HCT116 (cell line): ENCODE data around the gene ELAPOR1. TPM values are rescaled to one million over a fixed set of nuclear protein-coding genes. Genes with fewer than 3 reads are reported as not detected.

Experiments
- ATAC-seq: fragments of 200-7000 bp; cut with Tn5 transposase; 2 replicates; pipeline ENCODE4 v1.9.1; 2020; ENCODE audit warnings: mild to moderate bottlenecking, moderate library complexity
- BruUV-seq: library from RNA; stranded (reverse); fragments of 400-500 nt; replicated peaks from 2 replicates; lab custom pipeline; 2021; lab: Mats Ljungman, UMichigan
- CTCF ChIA-PET: fragments of 300-600 bp; sonication (Branson Sonifier 250); formaldehyde crosslinking; loops from one replicate; lab custom pipeline; 2021; ENCODE audit warnings: antibody characterized with exemption; lab: Charles Lee
- POLR2A ChIA-PET: fragments of 300-600, 350-600 bp; sonication (Branson Sonifier 250); formaldehyde crosslinking; loops from one replicate; lab custom pipeline; 2021; ENCODE audit warnings: antibody characterized with exemption; lab: Charles Lee
- RAD21 ChIA-PET, 2 experiments: fragments of 300-600 bp; sonication (Branson Sonifier 250); formaldehyde crosslinking; loops; one replicate each; lab custom pipeline; 2023; ENCODE audit warnings: low total read pairs in 2 of 2; ENCODE audit not compliant: uncharacterized antibody in 2 of 2, unreplicated experiment in 2 of 2, low non-redundant PET in 1 of 2; lab: Charles Lee
- DNase-seq: peaks from one replicate; pipeline ENCODE4 v3.0.0-alpha.2; 2010; ENCODE audit warnings: low read depth, low spot score
- H2AFZ ChIP-seq: fragments of 200-600 bp; shearing (Covaris generic), sonication (generic); 2 replicates; pipeline ENCODE4 v1.6.1; 2017; ENCODE audit warnings: low read depth, mixed run types, mixed read lengths, antibody characterized with exemption, low read length; ENCODE audit not compliant: poor library complexity, severe bottlenecking
- H3K27ac ChIP-seq: 2 replicates; pipeline ENCODE4 v1.5.1; 2012; ENCODE audit warnings: low read depth, low read length
- H3K27me3 ChIP-seq: fragments of 200-600 bp; sonication (generic); 2 replicates; pipeline ENCODE4 v1.6.1; 2016; ENCODE audit warnings: mixed run types, low read length, mixed read lengths; ENCODE audit not compliant: insufficient read depth
- H3K36me3 ChIP-seq, 2 experiments: fragments of 200-500 bp in 1 of 2; fragments of 200-600 bp in 1 of 2; sonication (Bioruptor generic) in 1 of 2; sonication (generic) in 1 of 2; 2 replicates each; pipeline versions ENCODE4 v1.5.1 to v1.6.1; 2014 to 2016; ENCODE audit warnings: low read length in 2 of 2, inconsistent platforms in 1 of 2, mixed read lengths in 1 of 2, mixed run types in 1 of 2; ENCODE audit not compliant: insufficient read depth in 2 of 2, control insufficient read depth in 1 of 2
- H3K4me1 ChIP-seq, 2 experiments: fragments of 200-600 bp in 1 of 2; sonication (generic) in 1 of 2; 2 replicates each; pipeline versions ENCODE4 v1.5.1 to v1.6.1; 2012 to 2017; ENCODE audit warnings: low read length in 2 of 2, inconsistent platforms in 1 of 2, mild to moderate bottlenecking in 1 of 2, mixed read lengths in 1 of 2, mixed run types in 1 of 2, moderate library complexity in 1 of 2; ENCODE audit not compliant: insufficient read depth in 2 of 2, control insufficient read depth in 1 of 2
- H3K4me2 ChIP-seq: fragments of 200-600 bp; sonication (generic); 2 replicates; pipeline ENCODE4 v1.6.1; 2017; ENCODE audit warnings: mixed run types, low read length, mixed read lengths
- H3K4me3 ChIP-seq, 2 experiments: fragments of 200-600 bp in 1 of 2; sonication (generic) in 1 of 2; replicated peaks in 1 of 2; 2 replicates each; pipeline ENCODE4 v1.5.1; 2011 to 2016; ENCODE audit warnings: low read length in 2 of 2, control low read depth in 1 of 2, low read depth in 1 of 2, mild to moderate bottlenecking in 1 of 2, mixed read lengths in 1 of 2, mixed run types in 1 of 2
- H3K79me2 ChIP-seq: fragments of 200-600 bp; sonication (generic); 2 replicates; pipeline ENCODE4 v1.6.1; 2017; ENCODE audit warnings: mild to moderate bottlenecking, mixed run types, low read length, moderate library complexity, mixed read lengths; ENCODE audit not compliant: insufficient read depth
- H3K9ac ChIP-seq: fragments of 200-600 bp; sonication (generic); 2 replicates; pipeline ENCODE4 v1.6.1; 2016; ENCODE audit warnings: low read length, mixed read lengths
- H3K9me2 ChIP-seq: fragments of 200-600 bp; sonication (generic), shearing (Covaris generic); 2 replicates; pipeline ENCODE4 v1.6.1; 2017; ENCODE audit warnings: mixed run types, mild to moderate bottlenecking, moderate library complexity; ENCODE audit not compliant: insufficient read depth
- H3K9me3 ChIP-seq, 2 experiments: fragments of 200-500 bp in 1 of 2; fragments of 200-600 bp in 1 of 2; sonication (Bioruptor generic) in 1 of 2; sonication (generic) in 1 of 2; 2 replicates each; pipeline ENCODE4 v1.6.1; 2014 to 2017; ENCODE audit warnings: low read length in 2 of 2, mixed read lengths in 2 of 2, inconsistent platforms in 1 of 2, low read depth in 1 of 2, mild to moderate bottlenecking in 1 of 2, mixed run types in 1 of 2, moderate library complexity in 1 of 2; ENCODE audit not compliant: control insufficient read depth in 1 of 2, insufficient read depth in 1 of 2
- H4K20me1 ChIP-seq: fragments of 200-600 bp; sonication (generic), shearing (Covaris generic); 2 replicates; pipeline ENCODE4 v1.6.1; 2017; ENCODE audit warnings: mixed run types, mild to moderate bottlenecking, moderate library complexity; ENCODE audit not compliant: insufficient read depth
- CEBPB ChIP-seq: IDR thresholded peaks from 2 replicates; pipeline ENCODE4 v1.6.1; 2012; ENCODE audit warnings: low read depth
- EGR1 ChIP-seq: IDR thresholded peaks from 2 replicates; pipeline ENCODE4 v1.6.1; 2012; ENCODE audit warnings: low read depth
- ELF1 ChIP-seq: IDR thresholded peaks from 2 replicates; pipeline ENCODE4 v1.6.1; 2012; ENCODE audit warnings: low read depth, borderline replicate concordance
- EZH2 ChIP-seq: fragments of 200-600 bp; sonication (generic); IDR thresholded peaks from 2 replicates; pipeline ENCODE4 v1.6.1; 2017; ENCODE audit warnings: antibody characterized with exemption, mixed run types
- EZH2phosphoT487 ChIP-seq: fragments of 200-600 bp; IDR thresholded peaks from 2 replicates; pipeline ENCODE4 v1.6.1; 2018; ENCODE audit warnings: antibody characterized with exemption, borderline replicate concordance
- JUND ChIP-seq: IDR thresholded peaks from 2 replicates; pipeline ENCODE4 v1.6.1; 2012
- RAD21 ChIP-seq: IDR thresholded peaks from 2 replicates; pipeline ENCODE4 v1.6.1; 2012; ENCODE audit warnings: low read depth, mild to moderate bottlenecking
- SIN3A ChIP-seq: IDR thresholded peaks from 2 replicates; pipeline ENCODE4 v1.6.1; 2012; ENCODE audit warnings: low read depth
- SP1 ChIP-seq: IDR thresholded peaks from 2 replicates; pipeline ENCODE4 v1.6.1; 2012; ENCODE audit warnings: low read depth
- YY1 ChIP-seq: IDR thresholded peaks from 2 replicates; pipeline ENCODE4 v1.6.1; 2011; ENCODE audit warnings: low read length, low read depth, moderate library complexity, mild to moderate bottlenecking; ENCODE audit not compliant: insufficient replicate concordance; ENCODE audit errors: extremely low read depth
- intact Hi-C: fragments of 100-400 bp; cut with micrococcal nuclease; formaldehyde crosslinking; loops from 2 replicates; pipeline ENCODE4 v1.10.0; 2022
- total RNA-seq: library from RNA; stranded (reverse); gene quantifications from one replicate; pipeline ENCODE4 v1.2.1, GENCODE V29; 2021; ENCODE audit not compliant: unreplicated experiment
- TF ChIP-seq, protein P1 (sequence below): IDR thresholded peaks from 2 replicates; pipeline ENCODE4 v1.6.1; 2012
- TF ChIP-seq, protein P2 (sequence below), 3 experiments: fragments of 200-600 bp in 1 of 3; sonication (generic) in 1 of 3; IDR thresholded peaks in 2 of 3; conservative IDR thresholded peaks in 1 of 3; 2 replicates each; pipeline ENCODE4 v1.5.1; 2012 to 2017; ENCODE audit warnings: low read depth in 2 of 3, low read length in 2 of 3, antibody characterized with exemption in 1 of 3, borderline replicate concordance in 1 of 3, control low read depth in 1 of 3, mild to moderate bottlenecking in 1 of 3, mixed read lengths in 1 of 3, mixed run types in 1 of 3, moderate library complexity in 1 of 3; ENCODE audit not compliant: insufficient read depth in 1 of 3

The ELAPOR1 gene
- total RNA-seq, 1 experiment from 2014 or later = 0.57 TPM

DNA sequence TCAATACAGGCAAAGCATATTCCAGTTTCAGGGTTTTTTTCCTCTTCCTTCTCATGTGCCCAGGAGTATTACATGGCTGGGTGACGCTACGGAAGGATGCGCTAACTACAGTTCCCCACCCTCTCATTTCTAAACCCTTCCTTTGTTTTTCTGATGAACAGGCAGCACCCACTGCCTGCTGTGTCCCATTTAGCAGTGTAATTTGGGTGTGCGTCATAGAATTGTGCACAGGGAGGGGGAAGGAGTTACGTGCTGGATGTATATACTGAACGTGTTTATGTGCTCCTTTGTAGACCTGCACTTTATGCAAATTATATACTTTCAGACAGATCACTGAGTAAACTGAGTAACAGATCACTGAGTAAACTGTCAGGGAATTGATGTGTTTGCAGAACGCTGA lies 44.5 kb downstream of the ELAPOR1 start:
- no peak for DNase-seq
- Histone ChIP-seq H3K27me3 (no peaks in the 10 kb centered on the region), H3K79me2 (no peaks in the 10 kb centered on the region), H3K36me3 (no peaks in the 10 kb centered on the region), H4K20me1 (no peaks in the 10 kb centered on the region), H3K9me3 (no peaks in the 10 kb centered on the region), H3K9ac (no peak overlapping the region), H2AFZ (no peak overlapping the region), H3K4me2 (no peak overlapping the region), H3K4me1 (no peaks in the 10 kb centered on the region), H3K27ac (no peak overlapping the region), H3K9me2 (no peaks in the 10 kb centered on the region), H3K4me3 (no peak overlapping the region)
- BruUV-seq = no TSS peak
- ChIA-PET CTCF (no interaction called here), POLR2A (no interaction called here), RAD21 (no interaction called here)
- no peak for TF ChIP-seq EZH2
- no peak for TF ChIP-seq EGR1
- intact Hi-C loops = no loop called here
- ATAC-seq = no peak

DNA sequence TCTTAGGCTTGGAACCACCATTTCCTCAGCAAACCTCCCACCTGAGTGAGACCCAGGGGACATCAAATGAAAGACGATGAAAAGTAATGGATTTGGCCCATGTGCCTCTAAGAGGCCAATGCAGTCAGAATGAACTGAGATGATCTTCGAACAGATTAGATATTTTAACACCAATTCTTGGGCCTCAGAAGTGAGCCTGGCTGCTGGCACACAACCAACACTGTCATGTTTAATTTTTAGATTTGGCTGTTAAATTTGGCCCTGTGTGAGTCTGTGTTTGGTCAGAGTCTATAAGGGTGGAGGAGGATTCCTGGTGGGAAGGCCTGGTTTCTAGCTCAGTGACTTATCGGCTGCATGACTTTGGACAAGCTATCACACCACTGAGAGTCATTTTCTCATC lies 45.4 kb downstream of the ELAPOR1 start:
- no peaks in the 10 kb centered on the region for H3K4me1 ChIP-seq
- no peaks in the 10 kb centered on the region for H3K9me2 ChIP-seq
- DNase-seq (no peak), ATAC-seq (no peak)
- no peak for TF ChIP-seq SIN3A
- no peak for TF ChIP-seq SP1
- no peak for TF ChIP-seq JUND
- no peak for TF ChIP-seq RAD21
- no peak for TF ChIP-seq EGR1
- TF ChIP-seq CEBPB = no peak
- TF ChIP-seq EZH2phosphoT487 = no peak
- TF ChIP-seq, protein P1, sequence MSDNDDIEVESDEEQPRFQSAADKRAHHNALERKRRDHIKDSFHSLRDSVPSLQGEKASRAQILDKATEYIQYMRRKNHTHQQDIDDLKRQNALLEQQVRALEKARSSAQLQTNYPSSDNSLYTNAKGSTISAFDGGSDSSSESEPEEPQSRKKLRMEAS = no peak
- no peak for TF ChIP-seq ELF1
- TF ChIP-seq, protein P2, sequence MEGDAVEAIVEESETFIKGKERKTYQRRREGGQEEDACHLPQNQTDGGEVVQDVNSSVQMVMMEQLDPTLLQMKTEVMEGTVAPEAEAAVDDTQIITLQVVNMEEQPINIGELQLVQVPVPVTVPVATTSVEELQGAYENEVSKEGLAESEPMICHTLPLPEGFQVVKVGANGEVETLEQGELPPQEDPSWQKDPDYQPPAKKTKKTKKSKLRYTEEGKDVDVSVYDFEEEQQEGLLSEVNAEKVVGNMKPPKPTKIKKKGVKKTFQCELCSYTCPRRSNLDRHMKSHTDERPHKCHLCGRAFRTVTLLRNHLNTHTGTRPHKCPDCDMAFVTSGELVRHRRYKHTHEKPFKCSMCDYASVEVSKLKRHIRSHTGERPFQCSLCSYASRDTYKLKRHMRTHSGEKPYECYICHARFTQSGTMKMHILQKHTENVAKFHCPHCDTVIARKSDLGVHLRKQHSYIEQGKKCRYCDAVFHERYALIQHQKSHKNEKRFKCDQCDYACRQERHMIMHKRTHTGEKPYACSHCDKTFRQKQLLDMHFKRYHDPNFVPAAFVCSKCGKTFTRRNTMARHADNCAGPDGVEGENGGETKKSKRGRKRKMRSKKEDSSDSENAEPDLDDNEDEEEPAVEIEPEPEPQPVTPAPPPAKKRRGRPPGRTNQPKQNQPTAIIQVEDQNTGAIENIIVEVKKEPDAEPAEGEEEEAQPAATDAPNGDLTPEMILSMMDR (IDR thresholded peaks at IDR 0.05 in 2 of 3, conservative IDR thresholded peaks at IDR 0.05 in 1 of 3; ENCODE audit: borderline replicate concordance in 1 of 3, insufficient read depth in 1 of 3, low read depth in 2 of 3, low read length in 2 of 3) = no peak
- TF ChIP-seq YY1 = no peak
- no peaks in the 10 kb centered on the region for H3K36me3 ChIP-seq
- H4K20me1 ChIP-seq = no peaks in the 10 kb centered on the region
- H3K4me3 ChIP-seq = no peak overlapping the region
- H2AFZ ChIP-seq = no peak overlapping the region
- H3K79me2 ChIP-seq = no peaks in the 10 kb centered on the region
- ChIA-PET CTCF (no interaction called here), POLR2A (no interaction called here), RAD21 (no interaction called here)
- no peak overlapping the region for H3K4me2 ChIP-seq
- no peaks in the 10 kb centered on the region for H3K9me3 ChIP-seq
- H3K9ac ChIP-seq = no peak overlapping the region
- no peak overlapping the region for H3K27ac ChIP-seq
- intact Hi-C loops = no loop called here
- H3K27me3 ChIP-seq = no peaks in the 10 kb centered on the region
- BruUV-seq = no TSS peak
